ENCODE results near the gene CNIH1. TPM values are rescaled to one million over a fixed set of nuclear protein-coding genes. Genes with fewer than 3 reads are reported as not detected.

Gene CNIH1
- total RNA-seq, 2 experiments from 2014 or later = 55.9 TPM

- peak overlapping the region; percentile 95 for H3K4me3 ChIP-seq (ENCODE audit: low read length)
- DNase-seq = no peak
- H3K27ac ChIP-seq (ENCODE audit: low read depth in 1 of 2, low read length in 2 of 2) = peak overlapping the region in 1 of 2 donors; percentile 36
- POLR2A ChIA-PET = interaction anchor here (0.8 to 5.9 kb wide), 4 partner anchors 14 to 93 kb away, joined by 3 to 56 read pairs (median 5); partner anchors contain the start of genes CDKN3 and CGRRF1
- H3K27ac Mint-ChIP-seq = peak overlapping the region; percentile 86
- CTCF ChIA-PET = interaction anchor here (4.0 kb wide), 1 partner anchor 19 kb away, joined by 21 read pairs; the partner anchor contains the start of gene CGRRF1
- intact Hi-C loops (cut with DNase I, micrococcal nuclease) = loop anchor here (1.0 to 10.0 kb wide), 5 partner anchors 20 to 1095 kb away; partner anchors contain the start of genes CNIH1 (in 2 of the 2), KTN1 (in 1 of the 2) and SAMD4A (in 1 of the 2)
- no peaks in the 10 kb centered on the region for H3K27me3 Mint-ChIP-seq
- peak overlapping the region; percentile 99 for H3K4me3 Mint-ChIP-seq
- H3K4me1 ChIP-seq (ENCODE audit: insufficient read depth, low read length) = peaks cover 32% of the 10 kb centered on the region
- H3K36me3 Mint-ChIP-seq (ENCODE audit: low read depth) = peaks cover 22% of the 10 kb centered on the region
- H3K27me3 ChIP-seq (ENCODE audit: control insufficient read depth in 1 of 2, insufficient read depth in 2 of 2, low read length in 2 of 2) = no peaks in the 10 kb centered on the region
- no peak for TF ChIP-seq CTCF (IDR thresholded peaks at IDR 0.05)
- H3K4me1 Mint-ChIP-seq (ENCODE audit: low read depth) = peaks cover 59% of the 10 kb centered on the region
- H3K9me3 ChIP-seq (ENCODE audit: control insufficient read depth in 1 of 2, insufficient read depth in 1 of 2, low read length in 2 of 2) = no peaks in the 10 kb centered on the region
- ATAC-seq (ENCODE audit: poor library complexity) = no peak
- no peaks in the 10 kb centered on the region for H3K9me3 Mint-ChIP-seq
- H3K36me3 ChIP-seq (ENCODE audit: insufficient read depth, low read length) = no peaks in the 10 kb centered on the region
These were observed 48.7 kb upstream of the CNIH1 start for GRCh38 chr14:54489731-54490444.

GRCh38 chr14:54489318-54489683, 48.1 kb upstream of the CNIH1 start:
- DNase-seq = no peak
- Mint-ChIP-seq H3K9me3 (no peaks in the 10 kb centered on the region), H3K36me3 (ENCODE audit: low read depth) (peaks cover 22% of the 10 kb centered on the region), H3K4me3 (peak overlapping the region; percentile 99), H3K27ac (peak overlapping the region; percentile 86), H3K4me1 (ENCODE audit: low read depth) (peaks cover 65% of the 10 kb centered on the region), H3K27me3 (no peaks in the 10 kb centered on the region)
- peak overlapping the region; percentile 36 to 68 for H3K27ac ChIP-seq (ENCODE audit: low read depth in 1 of 2, low read length in 2 of 2)
- ATAC-seq (ENCODE audit: poor library complexity) = no peak
- H3K27me3 ChIP-seq (ENCODE audit: control insufficient read depth in 1 of 2, insufficient read depth in 2 of 2, low read length in 2 of 2) = no peaks in the 10 kb centered on the region
- peak overlapping the region; percentile 95 for H3K4me3 ChIP-seq (ENCODE audit: low read length)
- ChIA-PET CTCF (interaction anchor here (0.7 to 4.0 kb wide), 2 partner anchors 20 to 46 kb away, joined by 4 to 21 read pairs; partner anchors contain the start of gene CGRRF1), POLR2A (interaction anchor here (0.8 to 5.9 kb wide), 4 partner anchors 15 to 92 kb away, joined by 3 to 56 read pairs (median 5); partner anchors contain the start of genes CDKN3 and CGRRF1)
- intact Hi-C loops (cut with DNase I, micrococcal nuclease) = loop anchor here (1.0 to 10.0 kb wide), 5 partner anchors 21 to 1096 kb away; partner anchors contain the start of genes CNIH1 (in 2 of the 2), KTN1 (in 1 of the 2) and SAMD4A (in 1 of the 2)
- H3K36me3 ChIP-seq (ENCODE audit: insufficient read depth, low read length) = no peaks in the 10 kb centered on the region
- peaks cover 32% of the 10 kb centered on the region for H3K4me1 ChIP-seq (ENCODE audit: insufficient read depth, low read length)
- no peak for TF ChIP-seq CTCF (IDR thresholded peaks at IDR 0.05)
- H3K9me3 ChIP-seq (ENCODE audit: control insufficient read depth in 1 of 2, insufficient read depth in 1 of 2, low read length in 2 of 2) = no peaks in the 10 kb centered on the region

GRCh38 chr14:54488646-54489317, 47.6 kb upstream of the CNIH1 start, which contains the start of gene GMFB:
TSS of gene GMFB (minus strand) at chr14:54488980. CDS start at chr14:54488927, 53 bp downstream.
- H3K27ac ChIP-seq (ENCODE audit: low read depth in 1 of 2, low read length in 2 of 2) = peak within 1 kb of the TSS; percentile 68 to 84
- peaks cover 24% of the 10 kb centered on the region for H3K36me3 Mint-ChIP-seq (ENCODE audit: low read depth)
- peaks cover 32% of the 10 kb centered on the region for H3K4me1 ChIP-seq (ENCODE audit: insufficient read depth, low read length)
- peak within 1 kb of the TSS; percentile 86 for H3K27ac Mint-ChIP-seq
- peak; percentile 95 for ATAC-seq (ENCODE audit: poor library complexity)
- peaks cover 70% of the 10 kb centered on the region for H3K4me1 Mint-ChIP-seq (ENCODE audit: low read depth)
- H3K4me3 ChIP-seq (ENCODE audit: low read length) = peak within 1 kb of the TSS; percentile 95
- DNase-seq = peak; percentile 79 to 95 (median 87)
- H3K4me3 Mint-ChIP-seq = peak within 1 kb of the TSS; percentile 99
- POLR2A ChIA-PET = interaction anchor here (0.8 to 5.9 kb wide), 13 partner anchors 9 to 415 kb away, joined by 3 to 56 read pairs (median 4); partner anchors contain the start of genes CDKN3, CGRRF1, GCH1 and SAMD4A
- no peaks in the 10 kb centered on the region for H3K36me3 ChIP-seq (ENCODE audit: insufficient read depth, low read length)
- CTCF ChIA-PET = interaction anchor here (0.7 to 4.0 kb wide), 3 partner anchors 20 to 51 kb away, joined by 4 to 21 read pairs (median 5); partner anchors contain the start of gene CGRRF1
- no peaks in the 10 kb centered on the region for H3K9me3 Mint-ChIP-seq
- no peaks in the 10 kb centered on the region for H3K27me3 Mint-ChIP-seq
- intact Hi-C loops (cut with DNase I, micrococcal nuclease) = loop anchor here (1.0 to 10.0 kb wide), 5 partner anchors 22 to 1096 kb away; partner anchors contain the start of genes CNIH1 (in 2 of the 2), KTN1 (in 1 of the 2) and SAMD4A (in 1 of the 2)
- H3K9me3 ChIP-seq (ENCODE audit: control insufficient read depth in 1 of 2, insufficient read depth in 1 of 2, low read length in 2 of 2) = no peaks in the 10 kb centered on the region
- no peaks in the 10 kb centered on the region for H3K27me3 ChIP-seq (ENCODE audit: control insufficient read depth in 1 of 2, insufficient read depth in 2 of 2, low read length in 2 of 2)
- no peak for TF ChIP-seq CTCF (IDR thresholded peaks at IDR 0.05)

All from CD4-positive, alpha-beta T cell (primary cell).